GM18505 (cell line): ENCODE measurements around the gene BARX1.

Source experiments
- ATAC-seq: cut with Tn5 transposase; IDR thresholded peaks from one replicate; pipeline ENCODE4 v1.9.1; 2021; ENCODE audit not compliant: unreplicated experiment
- POLR2A ChIP-seq: IDR thresholded peaks from 4 replicates; pipeline ENCODE4 v1.6.1; 2011; ENCODE audit warnings: borderline replicate concordance; ENCODE audit not compliant: insufficient read depth, insufficient read length; ENCODE audit errors: extremely low read depth

Gene BARX1

DNA sequence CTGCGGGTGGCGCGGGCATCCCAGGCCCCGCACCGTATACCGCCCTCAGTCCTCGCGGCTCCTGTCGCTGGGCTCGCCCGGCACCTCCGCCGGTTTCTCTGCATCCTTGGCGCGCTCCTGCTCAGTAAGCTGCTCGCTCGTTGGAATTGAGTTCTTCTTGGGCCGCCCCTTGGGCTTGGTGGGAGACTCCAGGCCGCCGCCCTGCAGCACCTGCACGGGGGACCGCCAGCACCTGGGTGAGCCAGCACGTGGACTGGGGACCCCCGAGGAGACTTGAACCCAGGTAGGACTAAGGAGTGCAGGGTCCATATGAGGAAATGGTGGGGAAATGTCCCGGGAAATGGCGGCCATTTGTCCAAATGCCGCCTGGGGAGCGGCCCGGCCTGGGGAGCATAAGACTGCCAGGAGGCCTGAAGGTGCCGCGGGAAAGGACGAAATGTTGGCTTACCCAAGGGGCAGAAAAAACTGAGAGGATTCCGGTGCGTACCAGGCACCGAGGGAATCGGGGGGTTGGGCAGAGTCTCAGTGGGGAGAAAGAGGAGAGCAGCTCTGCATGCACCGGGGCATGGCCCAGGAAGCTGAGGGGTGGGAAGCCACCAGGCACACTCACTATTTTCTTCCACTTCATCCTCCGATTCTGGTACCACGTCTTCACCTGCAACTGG lies 2.9 kb downstream of the BARX1 start:
- TF ChIP-seq POLR2A, result no peak
- no peak for ATAC-seq

DNA sequence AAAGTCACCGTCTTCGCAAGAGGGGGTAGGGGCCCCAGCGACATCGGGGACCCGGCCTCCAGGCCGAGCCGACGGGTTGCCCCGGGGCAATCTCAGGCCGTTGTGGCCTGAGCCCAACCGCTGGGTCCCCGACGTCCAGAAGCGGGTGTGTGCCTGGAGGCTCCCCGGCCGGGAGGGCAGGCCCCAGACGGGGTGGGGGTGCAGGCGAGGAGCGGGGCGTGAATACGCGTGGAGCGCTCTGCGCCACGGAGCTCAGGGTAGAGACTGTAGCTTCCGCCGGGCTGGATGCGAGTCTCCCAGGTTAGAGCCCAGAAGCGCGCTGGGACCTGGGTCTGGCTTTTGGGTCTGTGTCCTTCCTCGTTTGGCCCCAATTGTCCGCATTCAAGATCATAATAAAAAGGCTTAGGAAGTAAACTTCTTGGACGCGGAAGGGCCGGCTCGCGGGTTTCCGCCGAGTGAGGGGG lies 3.5 kb downstream of the BARX1 start:
- no peak for TF ChIP-seq POLR2A
- no peak for ATAC-seq

DNA sequence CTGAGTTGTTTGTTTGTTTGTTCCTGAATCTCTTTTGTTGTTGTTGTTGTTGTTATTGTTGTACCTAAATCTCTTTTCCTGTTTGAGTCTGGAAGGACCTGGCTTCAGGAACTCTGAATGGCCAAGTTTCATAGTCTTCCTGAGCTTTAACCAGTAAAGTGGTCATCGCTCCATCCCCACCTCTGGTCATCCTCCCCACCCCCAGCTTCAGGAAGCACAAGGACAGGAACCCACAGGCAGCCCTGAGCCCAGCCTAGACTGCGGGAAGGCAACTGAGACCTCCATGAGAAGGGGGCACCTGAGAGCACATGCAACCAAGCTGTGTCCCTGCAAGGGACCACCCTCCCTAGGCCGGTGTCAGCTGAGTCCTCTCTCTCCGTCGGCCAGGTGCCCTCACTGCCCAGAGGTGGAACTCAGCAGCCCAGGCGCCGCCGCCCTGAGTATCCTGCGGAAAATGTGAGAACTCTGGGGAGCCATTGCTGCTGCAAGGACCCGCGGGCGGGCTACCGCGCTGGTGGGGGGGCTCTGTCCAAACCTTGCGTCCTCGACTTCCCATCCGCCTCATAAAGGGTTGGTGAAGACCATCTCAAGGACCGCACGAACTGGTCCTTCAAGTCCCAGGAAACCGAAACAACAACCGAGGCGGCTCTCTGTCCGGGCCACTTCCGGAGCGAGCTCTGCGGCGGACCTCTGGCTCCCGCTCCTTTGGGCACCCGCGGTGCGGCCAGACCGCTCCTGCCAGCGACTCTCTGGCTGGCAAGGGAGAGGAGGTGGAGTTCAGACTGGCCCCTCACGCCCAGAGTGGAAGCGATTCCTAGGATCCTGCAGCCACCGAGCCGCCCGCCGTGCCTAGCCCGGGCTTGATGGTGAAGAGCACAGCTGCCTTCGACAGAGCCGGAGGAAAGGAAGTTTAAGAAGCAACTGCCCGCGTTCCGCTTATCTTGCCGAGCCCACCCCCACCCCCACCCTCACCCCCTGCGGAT lies 4.2 kb downstream of the BARX1 start:
- no peak for TF ChIP-seq POLR2A
- no peak for ATAC-seq

DNA sequence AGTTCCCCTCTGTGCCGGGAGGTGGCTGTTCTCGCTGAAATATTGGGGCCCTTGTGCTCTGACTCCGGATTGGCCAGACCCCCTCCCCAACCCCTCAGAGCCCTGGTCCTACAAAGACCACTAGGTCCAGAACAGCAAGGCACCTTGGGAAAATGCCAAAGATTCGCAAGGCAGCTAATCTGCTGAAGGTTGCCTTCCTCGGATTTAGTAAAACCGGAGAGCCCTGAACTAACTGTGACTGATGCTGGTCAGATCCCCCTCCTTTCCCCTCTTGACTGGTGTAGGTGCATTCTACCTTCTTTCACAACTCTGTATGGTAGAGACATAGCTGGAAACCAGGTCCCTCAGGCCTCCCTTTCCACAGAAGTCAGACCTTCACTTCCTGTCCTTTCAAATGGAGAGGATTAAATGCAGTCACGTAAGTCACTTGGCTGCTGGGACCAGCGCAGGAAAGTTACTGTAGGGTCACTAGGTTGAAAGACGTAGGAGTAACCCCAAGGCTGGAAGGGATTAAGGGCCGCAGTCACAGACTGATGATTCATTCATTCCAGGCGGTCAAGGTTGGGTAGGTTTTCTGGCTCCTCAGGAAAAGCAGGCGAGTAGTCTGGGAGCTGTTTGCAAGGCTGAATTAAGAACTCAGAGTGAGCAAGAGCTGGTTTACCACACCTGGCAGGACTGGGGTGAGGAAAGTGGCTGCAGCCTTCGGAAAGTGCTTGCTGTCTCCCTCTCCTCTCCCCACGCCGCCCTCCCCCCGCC lies 5.3 kb downstream of the BARX1 start:
- ATAC-seq, result no peak
- no peak for TF ChIP-seq POLR2A

DNA sequence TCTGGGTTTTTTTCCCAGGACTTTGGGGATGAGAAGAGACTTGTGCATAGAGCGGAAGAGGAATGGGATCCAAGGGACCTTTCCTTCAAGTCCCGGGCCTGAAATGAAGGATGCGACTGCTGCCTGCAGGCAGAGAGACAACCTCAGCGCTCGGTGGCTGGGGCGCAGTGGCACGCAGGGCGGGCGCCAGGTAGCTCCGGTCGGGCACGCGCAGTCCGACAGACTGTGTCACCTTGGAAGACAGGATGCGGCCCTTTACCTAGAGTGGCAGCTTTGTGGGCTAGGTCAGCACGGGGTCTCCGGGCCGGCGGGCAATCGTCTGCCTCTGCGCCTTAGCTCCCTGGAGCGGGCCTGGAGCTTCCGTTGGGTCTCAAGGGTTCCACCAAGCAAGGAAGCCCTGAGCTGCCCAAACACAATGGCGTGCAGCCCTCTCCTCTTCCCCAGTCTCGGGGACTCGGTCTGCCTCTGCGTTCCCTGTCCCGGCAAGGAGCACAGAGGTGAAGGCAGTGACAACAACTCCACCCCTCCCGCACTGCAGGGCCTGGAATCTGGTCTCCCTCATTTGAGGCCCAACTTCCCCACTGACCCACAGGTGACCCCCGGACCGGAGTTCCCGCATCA lies 6.0 kb downstream of the BARX1 start:
- no peak for TF ChIP-seq POLR2A
- no peak for ATAC-seq

DNA sequence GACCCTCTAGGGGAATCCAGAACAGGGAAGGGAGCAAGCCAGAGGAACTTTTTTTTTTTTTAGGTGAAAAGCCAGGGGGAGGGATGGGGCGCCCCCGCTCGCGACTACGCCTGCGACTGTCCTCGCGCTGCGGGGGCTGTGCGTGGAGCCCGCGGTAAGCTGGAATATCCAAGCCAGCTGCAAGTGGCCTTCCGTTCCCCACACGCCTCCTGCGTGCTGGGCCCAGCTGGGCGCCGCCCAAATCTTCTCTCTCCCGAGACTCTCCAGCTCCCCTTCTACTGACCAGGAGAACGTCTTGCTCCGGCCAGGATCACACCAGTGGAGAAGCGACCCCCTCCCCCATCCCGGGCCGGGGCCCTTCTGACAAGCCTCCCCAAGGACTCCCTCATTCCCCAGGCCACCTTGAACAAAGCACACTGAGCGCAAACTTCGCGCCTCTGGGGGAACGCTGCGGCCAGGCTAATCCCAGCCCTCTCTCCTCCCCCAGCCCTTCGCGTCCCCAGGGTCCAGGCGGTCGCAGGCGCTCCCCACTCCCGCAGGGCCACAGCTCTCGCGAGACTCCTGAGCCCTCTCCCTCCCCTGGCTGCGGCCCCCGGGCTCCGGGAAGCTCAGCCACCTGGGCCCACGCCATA lies 6.6 kb downstream of the BARX1 start:
- no peak for ATAC-seq
- no peak for TF ChIP-seq POLR2A

DNA sequence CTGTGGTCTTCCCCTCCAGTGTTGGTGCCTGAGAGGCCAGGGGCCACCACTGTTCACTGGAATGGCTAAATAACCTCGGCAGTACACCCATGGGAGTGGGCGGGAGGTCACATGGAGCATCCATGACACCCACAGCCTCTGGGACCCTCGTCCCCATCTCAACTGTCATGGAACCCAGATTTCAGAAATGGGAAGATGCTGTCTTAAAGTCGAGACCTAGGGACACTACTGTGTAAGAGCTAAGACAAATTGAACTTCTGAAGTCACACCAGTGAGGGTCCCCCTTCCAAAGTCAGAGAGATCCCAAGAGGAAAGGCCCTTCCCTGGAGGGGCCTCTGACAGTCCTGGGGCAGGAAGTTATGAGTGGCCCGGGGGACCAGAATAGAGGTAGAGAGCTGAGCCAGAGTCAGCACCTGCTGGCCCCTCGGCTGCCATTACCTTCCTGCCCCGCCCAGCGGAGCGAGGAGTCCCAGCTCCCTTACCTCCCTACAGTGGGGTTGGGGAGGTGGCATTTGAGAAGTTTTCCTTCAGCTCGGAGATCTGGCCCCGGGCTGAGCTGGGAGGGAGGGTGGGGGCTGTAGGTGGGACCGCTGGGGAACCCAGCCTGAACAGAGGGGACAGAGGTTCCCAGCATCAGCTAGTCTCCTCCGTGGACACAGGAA lies 7.6 kb downstream of the BARX1 start:
- TF ChIP-seq POLR2A, result no peak
- ATAC-seq, result no peak

DNA sequence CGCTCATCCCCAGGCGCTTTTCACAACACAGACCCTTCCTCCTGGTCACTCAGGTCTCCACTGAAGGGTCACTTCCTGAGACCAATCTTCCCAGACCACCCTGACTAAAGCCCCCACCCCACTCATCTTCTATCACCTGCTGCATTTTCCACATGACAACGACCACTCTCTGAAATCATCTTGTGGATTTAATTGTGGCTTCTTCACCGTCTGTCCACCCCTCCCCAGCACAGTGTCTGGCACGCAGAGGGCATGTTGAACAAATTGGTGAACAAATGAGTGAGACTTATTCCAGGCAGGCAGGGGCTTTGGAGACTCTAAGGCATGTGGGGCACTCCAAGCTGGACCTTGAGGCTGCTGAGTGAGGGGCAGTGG lies 8.8 kb downstream of the BARX1 start:
- no peak for ATAC-seq
- TF ChIP-seq POLR2A, result no peak

DNA sequence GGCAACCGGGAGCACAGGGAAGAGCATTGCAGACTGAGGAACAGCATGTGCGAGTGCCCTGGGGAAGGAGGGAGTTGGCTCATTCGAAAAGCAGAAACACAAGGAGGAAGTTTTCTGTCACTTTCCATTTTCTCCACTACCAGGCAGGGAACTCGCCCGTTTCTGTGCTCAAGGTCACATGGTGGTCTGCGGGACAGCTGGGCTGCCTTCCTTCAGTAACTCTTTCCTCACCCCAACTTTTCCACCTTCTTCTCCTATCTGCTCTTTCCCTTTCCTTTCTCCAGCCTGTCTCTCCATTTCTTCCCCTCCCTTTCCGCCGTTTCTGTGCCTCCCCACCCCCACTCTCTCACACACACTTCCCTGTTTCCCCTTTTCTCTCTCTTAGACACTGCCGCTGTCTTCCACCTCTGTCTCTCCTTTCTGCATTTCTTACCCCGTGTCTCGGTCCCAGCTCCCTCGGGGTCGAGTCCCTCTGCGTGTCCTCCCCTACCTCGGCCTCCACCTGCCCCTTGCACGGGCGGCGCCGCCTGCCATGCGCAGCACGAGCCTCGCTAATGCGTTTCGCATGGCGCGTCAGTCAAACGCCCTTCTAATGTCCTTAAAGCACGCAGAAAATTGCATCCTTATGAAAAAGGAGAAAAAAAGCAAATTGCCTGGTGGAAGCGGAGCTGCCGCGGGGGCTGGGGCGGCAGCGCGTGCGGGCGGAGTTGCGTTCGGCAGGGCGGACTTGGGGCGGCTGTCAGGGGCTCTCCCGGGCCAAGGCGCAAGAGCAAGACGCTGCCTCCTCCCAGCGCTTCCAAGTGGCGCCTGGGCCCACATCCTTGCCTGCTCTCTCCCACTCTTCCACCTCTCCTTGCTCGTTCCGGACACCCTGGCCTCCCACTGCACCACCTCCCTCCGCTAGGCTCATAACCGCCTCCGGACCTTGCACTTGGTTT lies 9.5 kb downstream of the BARX1 start:
- TF ChIP-seq POLR2A, result no peak
- no peak for ATAC-seq

DNA sequence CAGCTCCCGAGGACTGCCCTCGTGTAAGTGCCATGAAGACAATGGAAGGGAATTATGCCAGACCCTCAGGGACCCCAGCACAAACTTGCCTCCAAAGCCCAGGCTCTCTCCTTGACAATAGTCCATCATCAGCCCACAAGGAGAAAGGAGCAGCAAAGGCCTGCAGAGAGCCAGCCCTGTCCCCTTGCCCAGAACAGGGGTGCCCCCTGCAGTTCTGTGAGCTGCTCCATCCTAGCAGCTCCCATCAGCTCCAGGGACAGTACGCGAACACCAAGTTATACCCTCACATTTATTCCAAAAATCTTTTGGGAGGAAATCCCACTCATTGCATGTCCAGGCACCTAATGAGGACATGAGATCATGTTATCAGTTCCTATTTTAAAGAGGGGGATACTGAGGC lies 11.1 kb downstream of the BARX1 start:
- no peak for TF ChIP-seq POLR2A
- no peak for ATAC-seq

DNA sequence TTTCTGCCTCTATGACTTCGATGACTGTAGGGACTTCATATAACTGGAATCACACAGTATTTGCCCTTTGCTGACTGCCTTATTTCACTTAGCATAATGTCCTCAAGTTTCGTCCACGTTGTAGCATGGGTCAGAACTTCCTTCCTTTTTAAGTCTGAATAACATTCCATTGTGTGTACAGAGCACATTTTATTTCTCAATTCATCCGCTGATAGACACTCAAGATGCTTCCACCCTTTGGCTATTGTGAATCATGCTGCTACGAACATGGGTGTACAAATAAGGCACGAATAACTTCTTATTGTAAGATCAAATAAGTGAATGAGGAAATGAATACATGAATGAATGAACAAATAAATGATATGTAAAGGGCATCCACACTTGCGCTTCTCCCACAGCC lies 13.0 kb downstream of the BARX1 start:
- ATAC-seq, result no peak
- TF ChIP-seq POLR2A, result no peak
